Measurements from ENCODE around the gene MYOF. TPM values are rescaled to one million over a fixed set of nuclear protein-coding genes. Genes with fewer than 3 reads are reported as not detected.

MYOF gene
- polyA plus RNA-seq, 3 donors: 9.7 to 29.1 (median 14.5) TPM

GRCh38 chr10:93274419-93274818 lies 207.7 kb downstream of the MYOF start:
- Histone ChIP-seq H2AFZ (ENCODE audit: insufficient read depth, low read depth, low read length, poor library complexity, severe bottlenecking) (no peak overlapping the region), H3K4me1 (ENCODE audit: control insufficient read depth in 1 of 2, insufficient read depth in 2 of 2, low read length in 2 of 2) (no peaks in the 10 kb centered on the region), H3K27me3 (ENCODE audit: control insufficient read depth in 2 of 2, insufficient read depth in 2 of 2, low read length in 2 of 2) (no peaks in the 10 kb centered on the region), H3K36me3 (replicated peaks in 1 of 2; ENCODE audit: control insufficient read depth in 1 of 2, insufficient read depth in 2 of 2, low read length in 2 of 2) (no peaks in the 10 kb centered on the region), H3K4me2 (replicated peaks; ENCODE audit: extremely low read depth, low read length, poor library complexity, severe bottlenecking) (no peak overlapping the region), H4K20me1 (ENCODE audit: insufficient read depth, low read length) (no peaks in the 10 kb centered on the region), H3K9ac (ENCODE audit: insufficient read depth, low read length, poor library complexity, severe bottlenecking) (no peak overlapping the region), H3K27ac (ENCODE audit: low read depth in 1 of 2, low read length in 2 of 2) (no peak overlapping the region), H3K9me3 (replicated peaks in 1 of 2; ENCODE audit: control insufficient read depth in 1 of 2, insufficient read depth in 1 of 2, low read length in 2 of 2) (no peaks in the 10 kb centered on the region), H3K4me3 (replicated peaks in 1 of 3; ENCODE audit: low read depth in 2 of 3, low read length in 3 of 3) (no peak overlapping the region), H3K79me2 (ENCODE audit: insufficient read depth, low read length) (no peaks in the 10 kb centered on the region)
- TF ChIP-seq CTCF (IDR thresholded peaks at IDR 0.05): no peak
- Mint-ChIP-seq H3K27me3 (ENCODE audit: low read depth in 3 of 3) (peaks cover 0 to 4% (median 2%) of the 10 kb centered on the region in 3 donors), H3K4me1 (no peaks in the 10 kb centered on the region), H3K9me3 (peaks cover 0 to 5% (median 2%) of the 10 kb centered on the region in 7 donors), H3K36me3 (no peaks in the 10 kb centered on the region), H3K27ac (no peak overlapping the region), H3K4me3 (no peak overlapping the region)
- WGBS (ENCODE audit: insufficient coverage): no CpG with 5 or more reads among the region's 4 CpGs
- DNase-seq: no peak
- intact Hi-C loops (cut with micrococcal nuclease): no loop called here

GRCh38 chr10:93272884-93273675 lies 209.1 kb downstream of the MYOF start:
- Histone ChIP-seq H2AFZ (ENCODE audit: insufficient read depth, low read depth, low read length, poor library complexity, severe bottlenecking) (no peak overlapping the region), H3K27me3 (ENCODE audit: control insufficient read depth in 2 of 2, insufficient read depth in 2 of 2, low read length in 2 of 2) (no peaks in the 10 kb centered on the region), H3K27ac (ENCODE audit: low read depth in 1 of 2, low read length in 2 of 2) (no peak overlapping the region), H3K79me2 (ENCODE audit: insufficient read depth, low read length) (no peaks in the 10 kb centered on the region), H3K9ac (ENCODE audit: insufficient read depth, low read length, poor library complexity, severe bottlenecking) (no peak overlapping the region), H4K20me1 (ENCODE audit: insufficient read depth, low read length) (no peaks in the 10 kb centered on the region), H3K9me3 (replicated peaks in 1 of 2; ENCODE audit: control insufficient read depth in 1 of 2, insufficient read depth in 1 of 2, low read length in 2 of 2) (no peaks in the 10 kb centered on the region), H3K4me3 (replicated peaks in 1 of 3; ENCODE audit: low read depth in 2 of 3, low read length in 3 of 3) (no peak overlapping the region), H3K36me3 (replicated peaks in 1 of 2; ENCODE audit: control insufficient read depth in 1 of 2, insufficient read depth in 2 of 2, low read length in 2 of 2) (no peaks in the 10 kb centered on the region), H3K4me2 (replicated peaks; ENCODE audit: extremely low read depth, low read length, poor library complexity, severe bottlenecking) (no peak overlapping the region), H3K4me1 (ENCODE audit: control insufficient read depth in 1 of 2, insufficient read depth in 2 of 2, low read length in 2 of 2) (no peaks in the 10 kb centered on the region)
- 100% methylated on average over 2 of the region's 8 CpGs for WGBS (ENCODE audit: insufficient coverage)
- TF ChIP-seq CTCF (IDR thresholded peaks at IDR 0.05): no peak
- peaks cover 0 to 4% (median 0%) of the 10 kb centered on the region in 3 donors for H3K27me3 Mint-ChIP-seq (ENCODE audit: low read depth in 3 of 3)
- H3K4me3 Mint-ChIP-seq: no peak overlapping the region
- no peaks in the 10 kb centered on the region for H3K4me1 Mint-ChIP-seq
- H3K36me3 Mint-ChIP-seq: no peaks in the 10 kb centered on the region
- peaks cover 0 to 7% (median 5%) of the 10 kb centered on the region in 7 donors for H3K9me3 Mint-ChIP-seq
- intact Hi-C loops (cut with micrococcal nuclease): no loop called here
- no peak for DNase-seq
- H3K27ac Mint-ChIP-seq: no peak overlapping the region
